WI38 (cell line): ENCODE data around the gene GFI1B.

ENCODE experiments used
- H3K4me3 ChIP-seq: 2 replicates; pipeline ENCODE4 v1.5.1; 2011; ENCODE audit warnings: low read depth, mild to moderate bottlenecking, control low read depth, low read length
- CTCF ChIP-seq: IDR thresholded peaks from 2 replicates; pipeline ENCODE4 v1.5.1; 2012; ENCODE audit warnings: low read depth, mild to moderate bottlenecking, control low read depth, low read length

Gene GFI1B

GRCh38 chr9:132970324-132971062 is 8.0 kb upstream of the GFI1B start:
- TF ChIP-seq CTCF = no peak

GRCh38 chr9:132973166-132973565 is 5.3 kb upstream of the GFI1B start:
- H3K4me3 ChIP-seq = no peak overlapping the region
- TF ChIP-seq CTCF = no peak

More at GRCh38 chr9:132970324-132971062, 8.0 kb upstream of the GFI1B start:
- H3K4me3 ChIP-seq = no peak overlapping the region

- no peak for TF ChIP-seq CTCF
- H3K4me3 ChIP-seq = no peak overlapping the region
These were observed 4.8 kb upstream of the GFI1B start for GRCh38 chr9:132973713-132974112.

- no peak overlapping the region for H3K4me3 ChIP-seq
- no peak for TF ChIP-seq CTCF
These were observed 2.5 kb upstream of the GFI1B start for GRCh38 chr9:132975961-132976360.

- no peak overlapping the region for H3K4me3 ChIP-seq
- TF ChIP-seq CTCF = no peak
These were observed 1.9 kb upstream of the GFI1B start for GRCh38 chr9:132976571-132976970.

GRCh38 chr9:132978112-132978450 is 413 bp upstream of the GFI1B start:
- no peak for TF ChIP-seq CTCF
- H3K4me3 ChIP-seq = no peak overlapping the region

- H3K4me3 ChIP-seq = no peak overlapping the region
- no peak for TF ChIP-seq CTCF
These were observed 1.7 kb downstream of the GFI1B start for GRCh38 chr9:132980157-132980556.
